Left hindlimb (tissue), 1 donor: Measurements from ENCODE around the gene GNMT.
"Not testable (repeated sequence)": the region's sequence is repeated elsewhere in the genome, so short reads cannot be mapped to it uniquely, and the experiment has no call there.

Experiments
- DNase-seq: peaks from one replicate; pipeline ENCODE4 v3.0.0-alpha.2; 2018

The GNMT gene

DNA sequence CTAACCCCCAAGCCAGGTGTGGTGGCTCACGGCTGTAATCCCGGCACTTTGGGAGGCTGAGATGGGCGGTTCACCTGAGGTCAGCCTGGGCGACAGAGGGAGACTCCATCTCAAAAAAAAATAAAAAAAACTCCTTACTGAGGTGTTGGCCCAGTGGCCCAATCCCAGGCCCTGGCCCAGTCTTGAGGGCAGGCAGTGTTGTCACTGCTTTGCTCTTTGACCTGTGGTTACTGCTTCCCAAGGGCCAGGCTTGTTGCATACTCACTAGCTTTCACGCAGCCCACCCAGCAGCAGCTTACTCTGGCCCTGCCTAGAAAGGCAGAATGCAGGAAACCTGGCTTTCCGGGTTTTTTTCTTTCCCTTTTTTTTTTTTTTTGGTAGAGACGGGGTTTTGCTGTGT lies 18.1 kb upstream of the GNMT start:
- DNase-seq = no peak

DNA sequence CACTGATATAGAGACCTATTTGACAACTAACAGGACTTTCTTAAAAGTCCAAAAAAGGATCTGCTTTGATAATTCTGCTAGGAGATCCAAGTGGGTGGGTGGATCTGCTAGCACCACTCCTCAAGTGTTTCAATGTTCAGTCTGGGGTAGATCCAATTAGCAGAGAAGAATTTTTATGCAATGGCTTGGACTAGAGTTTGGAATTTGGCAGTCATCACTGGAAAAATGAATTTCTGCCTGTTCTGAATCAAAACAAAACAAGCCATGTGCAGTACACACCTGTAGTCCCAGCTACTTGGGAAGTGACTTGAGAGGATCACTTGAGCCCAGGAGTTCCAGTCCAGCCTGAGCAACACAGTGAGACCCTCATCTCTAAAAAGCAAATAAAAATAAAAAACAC lies 12.6 kb upstream of the GNMT start:
- no peak for DNase-seq

DNA sequence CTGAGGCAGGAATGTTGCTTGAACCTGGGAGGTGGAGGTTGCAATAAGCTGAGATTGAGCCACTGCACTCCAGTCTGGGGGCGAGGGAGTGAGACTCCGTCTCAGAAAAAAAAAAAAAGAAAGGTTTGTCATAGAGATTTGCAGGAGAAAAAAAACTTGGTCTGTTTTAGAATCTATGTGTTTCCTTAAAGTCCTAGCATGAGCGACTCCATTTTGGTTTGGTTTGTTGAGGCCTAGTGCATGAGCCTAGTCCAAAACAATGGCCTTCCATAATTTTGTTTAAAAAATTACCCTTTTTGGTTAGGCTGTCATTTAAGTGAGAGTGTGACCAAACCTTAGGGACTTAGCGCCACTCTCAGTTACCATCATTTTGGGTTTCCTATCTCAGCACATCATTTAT lies 8.2 kb upstream of the GNMT start:
- DNase-seq = no peak

DNA sequence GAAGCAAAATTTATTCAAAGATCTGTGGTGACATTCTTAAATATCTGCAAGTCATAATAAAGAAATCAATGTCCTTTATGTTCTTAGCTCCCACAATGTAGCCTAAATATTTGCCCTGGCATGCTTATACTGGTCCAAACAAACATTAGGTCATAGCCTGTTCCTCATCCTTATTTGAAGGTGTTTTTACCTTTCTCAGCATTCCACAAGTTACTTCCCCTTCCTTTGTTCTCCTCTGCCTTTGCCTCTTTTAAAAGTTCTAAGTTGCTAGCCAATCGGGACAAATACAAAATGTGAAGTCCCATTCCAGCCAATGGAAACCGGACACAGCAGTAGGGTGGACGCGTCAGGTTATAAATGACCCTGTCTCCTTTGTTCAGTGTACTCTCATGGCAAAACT lies 6.1 kb upstream of the GNMT start:
- DNase-seq = not testable (repeated sequence)

DNA sequence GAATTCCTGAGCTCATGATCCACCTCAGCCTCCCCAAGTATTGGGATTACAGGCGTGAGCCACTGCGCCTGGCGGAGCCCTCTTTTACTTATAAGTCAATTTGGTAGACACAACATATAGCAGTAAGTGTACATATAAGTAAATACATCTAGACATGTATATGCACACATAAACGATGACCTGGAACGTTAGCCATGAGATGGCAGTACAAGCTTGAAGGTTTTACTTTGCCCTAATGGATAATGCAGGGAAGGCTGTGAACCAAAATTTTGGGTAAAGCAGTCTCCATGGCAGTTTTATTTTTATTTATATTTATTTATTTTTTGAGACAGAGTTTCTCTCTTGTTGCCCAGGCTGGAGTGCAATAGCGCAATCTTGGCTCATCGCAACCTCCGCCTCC lies 2.4 kb upstream of the GNMT start:
- DNase-seq = no peak

DNA sequence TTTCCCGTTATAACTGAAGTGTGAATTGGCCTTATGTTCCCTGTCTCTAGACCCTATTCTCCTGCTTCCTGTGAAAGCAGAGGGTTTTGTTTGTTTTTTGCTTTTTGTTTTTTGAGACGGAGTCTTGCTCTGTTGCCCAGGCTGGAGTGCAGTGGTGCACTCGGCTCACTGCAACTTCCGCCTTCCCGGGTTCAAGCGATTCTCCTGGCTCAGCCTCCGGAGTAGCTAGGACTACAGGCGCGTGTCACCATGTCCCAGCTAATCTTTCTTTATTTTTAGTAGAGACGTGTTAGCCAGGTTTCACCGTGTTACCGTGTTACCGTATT lies 674 bp upstream of the GNMT start:
- no peak for DNase-seq

DNA sequence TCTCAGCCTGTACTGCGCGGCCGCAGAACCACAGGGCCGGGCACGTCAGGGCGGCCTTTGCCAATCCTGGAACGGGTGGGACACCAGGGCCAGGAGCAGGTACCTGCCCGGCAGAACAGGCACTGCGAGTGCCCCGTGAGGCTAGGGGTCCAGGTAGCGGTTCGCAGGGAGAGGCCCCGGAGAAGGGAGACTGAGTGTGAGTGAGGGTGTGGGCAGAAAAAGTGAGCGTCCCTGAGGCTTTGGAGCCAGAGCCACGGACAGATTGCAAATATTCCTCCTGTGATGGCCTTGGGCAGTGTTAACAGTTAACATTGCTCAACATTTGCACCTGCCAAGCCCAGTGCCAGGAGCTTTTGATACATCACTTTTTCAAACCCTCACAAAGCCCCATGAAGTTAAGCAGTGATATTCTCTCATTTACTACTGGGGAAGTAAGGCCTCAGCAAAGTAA lies 491 bp downstream of the GNMT start:
- no peak for DNase-seq

DNA sequence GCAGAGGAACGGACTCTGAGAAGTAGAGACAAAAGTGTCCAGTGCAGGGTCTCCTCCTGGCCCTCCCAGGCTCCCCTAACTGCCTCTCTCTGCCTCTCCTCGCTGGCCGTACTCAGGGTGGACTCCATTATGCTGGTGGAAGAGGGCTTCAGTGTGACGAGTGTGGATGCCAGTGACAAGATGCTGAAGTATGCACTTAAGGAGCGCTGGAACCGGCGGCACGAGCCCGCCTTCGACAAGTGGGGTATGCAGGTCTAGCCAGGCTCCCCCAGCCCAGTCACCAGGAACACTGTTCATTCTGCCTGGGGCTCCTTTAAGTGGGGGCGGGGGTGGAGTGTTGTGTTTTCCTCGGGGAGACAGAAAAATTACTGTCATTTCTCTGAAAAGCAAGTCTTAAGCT lies 1.5 kb downstream of the GNMT start:
- no peak for DNase-seq

DNA sequence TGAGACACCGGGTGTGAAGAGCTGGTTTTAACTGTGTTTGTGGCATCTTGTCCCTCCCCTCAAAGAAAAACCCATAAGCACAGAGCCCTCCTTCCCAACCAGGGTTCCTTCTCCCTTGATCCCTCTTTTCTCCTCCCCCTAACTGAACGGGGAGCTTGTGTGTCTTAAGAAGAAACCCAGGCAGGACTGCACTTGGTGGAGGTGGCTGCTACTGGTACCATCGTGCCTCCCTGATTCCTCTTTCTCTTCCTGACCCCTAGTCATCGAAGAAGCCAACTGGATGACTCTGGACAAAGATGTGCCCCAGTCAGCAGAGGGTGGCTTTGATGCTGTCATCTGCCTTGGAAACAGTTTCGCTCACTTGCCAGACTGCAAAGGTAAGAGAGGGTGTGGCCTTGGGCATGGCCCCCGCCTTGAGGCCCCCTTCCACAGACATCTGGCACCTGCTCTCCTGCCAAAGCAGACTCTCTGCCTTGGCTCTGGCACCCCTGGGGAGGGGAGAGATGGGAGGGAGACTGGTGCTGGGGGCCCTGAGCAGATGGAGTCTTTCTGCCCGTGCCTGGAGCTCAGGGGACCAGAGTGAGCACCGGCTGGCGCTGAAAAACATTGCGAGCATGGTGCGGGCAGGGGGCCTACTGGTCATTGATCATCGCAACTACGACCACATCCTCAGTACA lies 2.1 kb downstream of the GNMT start:
- no peak for DNase-seq

DNA sequence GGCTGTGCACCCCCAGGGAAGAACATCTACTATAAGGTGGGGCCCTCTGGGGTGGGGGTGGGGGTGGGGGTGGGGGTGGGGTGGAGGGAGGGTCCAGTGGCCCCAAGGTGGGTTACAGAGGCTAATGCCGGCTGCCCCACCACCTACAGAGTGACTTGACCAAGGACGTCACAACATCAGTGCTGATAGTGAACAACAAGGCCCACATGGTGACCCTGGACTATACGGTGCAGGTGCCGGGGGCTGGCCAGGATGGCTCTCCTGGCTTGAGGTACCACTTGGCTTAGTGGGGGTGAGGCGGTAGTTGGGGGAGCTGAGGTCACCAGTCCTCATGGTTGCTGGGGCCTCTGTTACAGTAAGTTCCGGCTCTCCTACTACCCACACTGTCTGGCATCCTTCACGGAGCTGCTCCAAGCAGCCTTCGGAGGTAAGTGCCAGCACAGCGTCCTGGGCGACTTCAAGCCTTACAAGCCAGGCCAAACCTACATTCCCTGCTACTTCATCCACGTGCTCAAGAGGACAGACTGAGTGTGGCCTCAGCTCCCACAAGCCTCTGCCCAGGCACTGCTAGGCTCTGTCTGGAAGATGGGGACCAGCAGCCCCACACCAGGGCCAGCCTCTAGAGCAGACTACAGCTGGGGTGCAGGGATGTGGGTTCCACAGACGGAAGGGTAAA lies 2.8 kb downstream of the GNMT start:
- no peak for DNase-seq

DNA sequence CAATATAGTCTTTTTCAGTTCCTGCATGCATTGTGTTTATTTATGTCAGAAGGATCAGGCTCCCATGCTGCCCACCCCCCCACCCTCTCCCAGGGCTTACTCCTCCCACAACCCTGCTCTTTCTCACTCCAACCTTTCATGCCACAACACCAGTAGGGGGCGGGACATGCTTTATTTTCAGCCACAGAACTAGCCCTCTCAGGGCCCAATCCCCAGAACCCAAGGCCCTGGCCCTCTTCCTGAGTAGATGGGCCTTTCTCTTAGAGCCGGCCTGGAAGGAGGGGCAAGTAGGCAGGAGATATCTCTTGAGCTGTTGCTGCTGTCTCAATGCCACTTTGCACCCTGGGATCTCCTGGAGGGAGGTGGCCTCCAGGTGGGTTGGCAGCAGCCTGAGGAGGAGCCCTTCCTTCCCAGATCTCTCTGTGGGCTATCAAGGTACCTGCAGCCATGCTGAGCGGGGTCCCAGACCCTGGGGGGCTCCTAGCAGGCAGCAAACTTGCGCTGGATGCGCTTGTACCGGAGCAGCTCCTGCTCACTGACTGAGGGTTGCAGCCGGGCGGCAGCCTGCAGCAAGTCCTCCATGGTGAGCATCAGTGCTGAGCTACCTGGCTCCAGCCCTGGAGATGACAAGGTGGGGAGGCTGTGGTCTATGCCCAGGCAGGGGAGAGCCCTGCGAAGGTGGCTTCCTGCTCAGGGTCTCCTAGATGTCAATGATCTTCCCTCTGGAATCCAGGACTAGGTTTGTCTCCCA lies 3.5 kb downstream of the GNMT start:
- DNase-seq = no peak

DNA sequence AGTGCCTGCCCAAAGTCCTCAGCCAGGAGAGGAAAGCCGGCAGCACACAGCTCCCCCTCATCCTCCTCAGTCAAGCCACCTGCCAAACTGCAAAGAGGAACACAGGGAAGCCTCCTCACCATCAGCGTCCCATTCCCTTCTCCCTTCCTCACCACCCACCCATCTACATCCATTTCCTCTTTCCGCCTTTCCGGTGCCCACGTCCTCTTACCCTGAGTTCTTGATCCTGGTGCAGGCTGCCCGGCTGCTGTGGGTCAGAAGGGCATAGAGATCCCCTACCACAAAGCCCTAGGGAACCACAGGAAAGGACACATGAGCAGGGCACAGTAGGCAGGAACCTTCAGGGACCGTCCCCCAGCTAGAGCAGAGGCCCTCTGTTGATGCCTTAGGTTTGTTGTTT lies 6.0 kb downstream of the GNMT start:
- DNase-seq = no peak

DNA sequence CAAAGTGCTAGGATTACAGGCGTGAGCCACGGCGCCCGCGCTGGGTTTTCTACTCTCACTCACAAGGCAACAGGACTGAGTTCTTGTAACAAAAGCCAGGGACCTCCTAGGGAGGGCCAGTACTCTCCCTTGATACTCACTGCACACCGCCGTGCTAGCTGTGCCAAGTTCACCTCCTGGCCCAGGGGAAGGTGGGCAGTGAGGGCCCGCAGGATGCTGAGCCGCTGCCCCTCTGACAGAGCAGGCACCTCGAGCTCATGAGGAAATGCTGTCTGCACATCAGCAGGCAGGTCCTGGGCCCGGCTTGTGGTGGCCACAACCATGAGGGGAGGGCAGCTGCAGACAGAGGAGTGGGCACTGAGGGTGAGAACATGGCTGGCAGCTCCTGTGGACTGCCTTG lies 6.7 kb downstream of the GNMT start:
- no peak for DNase-seq

DNA sequence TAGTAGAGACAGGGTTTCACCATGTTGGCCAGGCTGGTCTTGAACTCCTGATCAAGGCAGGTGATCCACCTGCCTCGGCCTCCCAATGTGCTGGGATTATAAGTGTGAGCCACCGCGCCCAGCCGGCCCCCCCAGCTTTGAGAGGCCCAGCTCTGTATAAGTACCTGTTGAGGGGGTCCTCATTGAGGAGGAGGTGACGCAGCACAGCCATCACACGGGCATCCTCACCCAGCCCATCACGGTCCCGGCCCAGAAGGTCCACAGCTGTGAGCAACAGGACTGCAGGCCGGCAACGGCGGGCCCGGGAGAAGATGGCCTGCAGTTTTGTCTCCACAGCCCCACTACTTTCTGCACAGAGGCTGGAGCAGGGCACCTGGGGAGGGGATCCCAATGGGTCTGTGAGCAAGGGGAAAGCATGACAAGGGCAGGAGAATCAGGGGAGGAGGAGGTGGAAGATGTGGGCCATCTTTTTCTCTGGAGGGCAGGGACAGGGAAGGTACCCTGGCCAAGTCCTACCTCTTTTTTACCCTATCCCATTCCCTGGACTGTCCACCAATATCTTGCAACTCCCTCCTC lies 7.7 kb downstream of the GNMT start:
- no peak for DNase-seq

DNA sequence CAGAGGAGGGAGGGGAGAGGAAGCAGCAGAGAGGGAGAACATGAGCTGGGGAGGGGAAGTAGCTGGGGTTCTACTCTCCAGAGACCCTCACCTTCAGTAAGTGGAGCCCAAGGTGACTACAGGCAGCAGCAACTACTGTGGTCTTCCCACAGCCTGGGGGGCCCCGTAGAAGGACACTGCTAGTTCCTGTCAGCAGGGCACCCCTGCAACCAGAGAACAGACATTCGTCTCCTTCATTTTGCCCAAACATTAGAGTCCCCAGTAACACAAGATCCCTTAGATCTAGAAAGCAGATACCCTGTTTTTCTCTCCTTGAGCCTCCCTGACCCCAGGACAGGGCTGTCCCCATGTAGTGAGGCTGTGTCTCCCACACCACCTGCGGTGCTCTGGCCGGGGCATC lies 8.2 kb downstream of the GNMT start:
- DNase-seq = no peak

DNA sequence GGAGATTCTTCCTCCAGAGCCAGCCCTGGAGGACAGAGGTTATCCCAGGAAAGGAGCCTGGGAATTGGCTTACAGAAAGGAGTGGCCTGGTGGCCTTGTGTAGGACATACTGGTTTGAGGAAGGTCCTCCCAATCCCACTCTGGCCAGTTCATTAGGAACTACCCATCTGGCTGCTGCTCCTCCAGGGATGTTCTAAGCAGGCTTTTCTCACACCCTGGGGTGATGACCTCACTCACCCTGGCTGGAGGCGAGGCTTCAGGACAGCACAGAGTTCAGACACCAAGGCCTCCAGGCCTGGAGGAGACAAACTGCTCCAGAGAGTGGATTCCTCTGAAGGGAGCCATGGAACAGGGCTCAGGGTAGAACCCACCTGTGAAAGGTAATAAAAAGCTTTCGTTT lies 8.9 kb downstream of the GNMT start:
- DNase-seq = no peak

DNA sequence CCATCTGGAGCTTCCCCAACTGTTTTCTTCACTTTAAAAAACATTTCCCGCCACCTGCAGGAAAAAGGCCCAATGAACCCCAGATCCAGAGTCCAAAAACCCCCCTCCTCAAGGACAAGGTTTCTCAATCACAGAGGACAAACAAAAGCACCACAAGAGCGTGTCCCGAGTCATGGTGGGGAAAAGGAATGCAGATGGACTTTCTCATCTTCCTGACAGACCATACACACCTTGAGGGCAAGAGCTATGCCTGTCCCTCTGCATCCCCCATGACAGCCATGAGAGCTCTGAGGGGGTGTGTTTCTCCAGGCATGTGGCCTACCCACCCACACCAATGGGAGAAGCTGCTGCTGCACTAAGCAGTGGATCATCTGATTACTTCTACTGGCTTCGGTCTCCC lies 9.4 kb downstream of the GNMT start:
- DNase-seq = no peak

DNA sequence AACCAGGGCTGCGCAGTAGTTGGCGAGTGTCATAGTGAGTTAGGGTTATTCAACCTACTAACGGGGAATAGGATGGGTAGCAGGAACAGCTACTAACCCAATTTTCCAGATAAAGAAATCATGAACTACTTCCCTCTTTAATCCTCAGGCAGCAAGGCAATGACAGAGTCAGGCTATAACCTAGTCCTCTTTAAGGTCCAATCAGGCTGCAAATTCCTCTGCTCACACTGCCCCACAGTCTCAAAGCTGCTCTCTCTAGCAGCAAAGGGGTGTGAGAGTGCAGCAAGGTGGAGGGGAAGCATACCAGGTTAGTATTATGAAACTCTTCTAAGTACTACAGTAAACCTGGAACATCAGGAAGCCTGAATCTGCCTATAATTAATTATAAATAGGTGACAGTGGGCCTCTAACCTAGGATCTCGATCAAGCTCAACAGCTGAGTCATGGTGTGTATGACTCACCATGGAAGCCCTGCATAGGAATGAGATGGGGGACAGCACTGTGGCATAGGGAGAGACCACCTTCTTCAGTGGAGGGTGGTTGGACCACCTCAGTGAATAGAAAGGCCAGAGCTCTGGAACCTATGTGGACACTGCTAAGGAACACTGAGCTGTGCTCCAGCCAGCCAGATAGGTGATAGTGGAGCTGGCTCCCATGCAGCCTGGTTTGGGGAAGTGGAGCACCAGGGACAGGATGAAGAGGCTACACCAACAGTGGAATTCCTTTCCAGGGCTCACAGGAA lies 10.5 kb downstream of the GNMT start:
- no peak for DNase-seq

DNA sequence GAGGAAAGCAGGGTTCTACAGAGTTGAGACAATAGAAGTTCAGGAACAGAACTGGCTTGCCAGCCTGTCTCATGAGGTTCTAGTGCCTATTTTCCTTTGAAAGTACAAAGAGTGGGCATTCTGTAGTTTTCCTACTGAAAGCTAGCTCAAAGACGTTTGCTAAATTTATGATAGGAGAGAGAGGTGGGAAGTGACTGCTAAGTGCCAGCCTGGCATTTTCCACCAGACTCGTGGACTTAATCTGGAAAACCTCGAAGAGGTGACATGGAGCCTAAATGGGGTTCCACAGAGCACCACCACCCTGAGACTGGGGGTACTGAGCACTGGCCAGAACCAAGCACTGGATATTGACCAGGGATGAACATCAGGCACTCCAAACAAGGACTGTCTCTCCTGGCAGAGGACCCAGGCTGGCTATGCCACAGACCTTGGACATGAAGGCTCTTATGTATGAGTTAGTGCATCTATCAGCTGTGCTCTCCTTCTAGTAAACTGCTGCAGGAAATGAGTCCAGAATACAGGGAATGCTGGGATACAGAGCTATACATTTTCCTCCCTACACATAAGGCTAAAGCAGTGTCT lies 11.3 kb downstream of the GNMT start:
- DNase-seq = no peak

DNA sequence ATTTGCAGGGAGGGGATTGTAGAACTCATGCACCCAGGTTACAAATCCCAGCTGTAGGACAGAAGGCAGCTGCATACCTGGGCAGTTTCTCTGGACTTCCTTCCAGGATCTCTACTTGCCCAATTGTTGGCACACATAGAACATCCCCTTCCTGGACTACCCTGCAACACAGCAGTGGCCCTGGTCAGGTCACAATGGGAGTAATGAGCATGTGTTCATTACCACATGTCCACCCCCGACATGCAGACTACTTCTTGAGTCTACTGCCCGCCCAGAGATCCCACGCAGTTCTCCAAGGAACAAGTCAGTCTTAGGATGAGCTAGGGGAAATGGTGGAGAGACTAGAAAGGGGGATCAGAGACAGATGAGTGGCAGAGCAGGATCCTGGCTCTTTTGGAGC lies 13.4 kb downstream of the GNMT start:
- DNase-seq = no peak

DNA sequence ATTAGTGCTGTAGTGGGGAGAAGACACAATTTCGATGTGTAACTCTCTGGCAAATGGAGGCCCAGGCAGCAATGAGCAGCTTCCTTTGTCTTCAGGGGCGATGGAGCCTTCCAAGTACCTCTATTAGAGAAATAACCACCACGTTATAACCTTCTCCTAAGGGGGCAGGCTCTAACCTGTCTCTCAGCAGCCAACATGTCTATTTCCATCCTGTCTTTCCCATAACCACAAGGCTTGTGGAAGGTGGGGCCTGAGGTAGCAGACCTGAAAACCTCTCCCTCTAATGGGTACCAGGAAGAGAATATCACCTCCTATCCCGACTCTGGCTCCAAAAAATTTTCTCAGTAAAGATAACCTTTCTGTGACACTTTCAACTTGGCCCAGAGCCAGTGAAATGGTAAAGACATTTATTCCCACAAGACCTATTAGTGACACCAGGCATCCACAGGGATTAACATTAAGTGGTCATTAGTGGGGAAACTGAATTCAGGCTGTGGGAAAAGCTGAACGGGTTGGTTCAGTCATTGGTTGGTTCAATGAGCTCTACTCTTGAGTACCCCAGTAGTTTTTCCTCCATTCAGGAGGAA lies 14.5 kb downstream of the GNMT start:
- DNase-seq = no peak

DNA sequence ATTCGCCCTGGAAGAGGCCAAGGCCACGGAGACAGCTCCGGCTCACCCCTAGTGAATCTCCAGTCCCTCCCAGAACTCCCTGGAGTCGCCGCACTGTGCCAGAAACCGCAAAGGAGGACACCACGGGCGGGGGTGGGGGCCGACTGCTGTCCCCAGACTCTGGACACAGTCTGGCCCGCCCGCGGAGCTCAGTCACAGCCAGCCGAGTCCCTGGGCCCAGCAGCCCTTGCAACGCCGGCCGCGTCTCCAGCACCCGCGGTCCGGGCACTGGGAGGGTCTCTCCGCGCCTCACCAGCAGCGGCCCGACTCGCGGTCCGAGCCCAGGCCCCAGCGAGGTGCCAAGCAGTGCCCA lies 17.9 kb downstream of the GNMT start:
- no peak for DNase-seq
